AG04449 (cell line): Measurements from ENCODE around the gene TH.
"Not testable (repeated sequence)": the region's sequence is repeated elsewhere in the genome, so short reads cannot be mapped to it uniquely, and the experiment has no call there.

ENCODE experiments used
- CTCF ChIA-PET: fragments of 350-600 bp; formaldehyde crosslinking; extraction: SDS; loops from one replicate; lab custom pipeline; 2021; ENCODE audit warnings: antibody characterized with exemption; lab: Yijun Ruan, JAX
- POLR2A ChIA-PET: fragments of 400-600, 350-600 bp; formaldehyde crosslinking; extraction: SDS; loops from one replicate; lab custom pipeline; 2020; ENCODE audit warnings: antibody characterized with exemption, inconsistent platforms; lab: Yijun Ruan, JAX
- DNase-seq: peaks from one replicate; pipeline ENCODE4 v3.0.0-alpha.2; 2010; ENCODE audit warnings: low read depth, low spot score
- H3K4me3 ChIP-seq: 2 replicates; pipeline ENCODE4 v1.5.1; 2011; ENCODE audit warnings: low read depth, mild to moderate bottlenecking, control low read depth, low read length
- TF ChIP-seq, protein P1 (sequence below): IDR thresholded peaks from one replicate; pipeline ENCODE4 v1.5.1; 2011; ENCODE audit warnings: mild to moderate bottlenecking, moderate library complexity, low read length, control low read depth, inconsistent platforms; ENCODE audit not compliant: insufficient read depth; ENCODE audit errors: missing control alignments

TH gene

DNA sequence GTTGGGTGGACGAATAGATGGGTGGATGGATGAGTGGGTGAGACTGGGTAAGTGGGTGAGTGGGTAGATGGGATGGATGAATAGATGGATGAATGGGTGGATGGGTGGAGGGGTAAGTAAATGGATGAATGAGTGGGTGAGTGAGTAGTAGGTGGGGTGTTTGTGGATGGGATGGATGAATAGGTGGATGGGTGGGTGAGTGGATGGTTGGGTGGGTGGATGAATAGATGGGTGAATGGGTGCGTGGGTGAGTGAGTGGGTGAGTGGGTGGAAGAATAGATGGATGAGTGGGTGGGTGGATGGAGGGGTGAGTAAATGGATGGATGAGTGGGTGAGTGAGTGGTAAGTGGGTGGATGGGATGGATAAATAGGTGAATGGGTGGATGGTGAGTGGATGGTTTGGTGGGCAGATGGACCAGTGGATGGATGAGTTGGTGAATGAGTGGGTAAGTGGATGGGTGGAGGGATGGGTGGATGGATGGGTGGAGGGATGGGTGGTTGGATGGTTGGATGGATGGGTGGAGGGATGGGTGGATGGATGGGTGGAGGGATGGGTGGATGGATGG is 45.0 kb downstream of the TH start:
- DNase-seq = no peak
- CTCF ChIA-PET = no interaction called here
- TF ChIP-seq, protein P1, sequence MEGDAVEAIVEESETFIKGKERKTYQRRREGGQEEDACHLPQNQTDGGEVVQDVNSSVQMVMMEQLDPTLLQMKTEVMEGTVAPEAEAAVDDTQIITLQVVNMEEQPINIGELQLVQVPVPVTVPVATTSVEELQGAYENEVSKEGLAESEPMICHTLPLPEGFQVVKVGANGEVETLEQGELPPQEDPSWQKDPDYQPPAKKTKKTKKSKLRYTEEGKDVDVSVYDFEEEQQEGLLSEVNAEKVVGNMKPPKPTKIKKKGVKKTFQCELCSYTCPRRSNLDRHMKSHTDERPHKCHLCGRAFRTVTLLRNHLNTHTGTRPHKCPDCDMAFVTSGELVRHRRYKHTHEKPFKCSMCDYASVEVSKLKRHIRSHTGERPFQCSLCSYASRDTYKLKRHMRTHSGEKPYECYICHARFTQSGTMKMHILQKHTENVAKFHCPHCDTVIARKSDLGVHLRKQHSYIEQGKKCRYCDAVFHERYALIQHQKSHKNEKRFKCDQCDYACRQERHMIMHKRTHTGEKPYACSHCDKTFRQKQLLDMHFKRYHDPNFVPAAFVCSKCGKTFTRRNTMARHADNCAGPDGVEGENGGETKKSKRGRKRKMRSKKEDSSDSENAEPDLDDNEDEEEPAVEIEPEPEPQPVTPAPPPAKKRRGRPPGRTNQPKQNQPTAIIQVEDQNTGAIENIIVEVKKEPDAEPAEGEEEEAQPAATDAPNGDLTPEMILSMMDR = no peak
- POLR2A ChIA-PET = no interaction called here
- H3K4me3 ChIP-seq = no peak overlapping the region

GRCh38 chr11:2124736-2125484 is 46.7 kb downstream of the TH start:
- POLR2A ChIA-PET, DNase-seq, H3K4me3 ChIP-seq: not testable (repeated sequence)
- CTCF ChIA-PET = interaction anchor here (1.0 to 1.1 kb wide), 2 partner anchors 15 to 89 kb away, joined by 3 to 4 read pairs; no protein-coding TSS in a partner anchor

DNA sequence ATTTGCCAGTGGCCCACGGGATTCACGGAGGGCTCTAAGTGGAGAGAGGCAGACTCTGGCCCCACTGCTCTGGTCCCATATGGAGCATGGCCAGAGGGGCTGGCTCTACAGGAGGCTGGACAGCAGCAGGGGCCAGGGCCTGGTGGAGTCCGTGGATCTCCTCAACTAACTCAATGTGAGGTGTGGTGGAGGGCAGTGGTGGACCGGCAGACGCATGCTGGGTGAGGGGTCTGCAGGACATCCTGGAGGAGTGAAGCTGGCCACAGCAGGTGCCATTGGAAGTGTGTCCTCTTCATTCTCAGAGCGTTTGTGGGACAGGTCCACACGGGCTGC is 48.0 kb downstream of the TH start:
- ChIA-PET POLR2A (no interaction called here), CTCF (interaction anchor here (1.0 to 1.1 kb wide), 3 partner anchors 13 to 87 kb away, joined by 3 to 4 read pairs (median 3); no protein-coding TSS in a partner anchor)
- TF ChIP-seq, protein P1 = no peak
- DNase-seq = no peak
- H3K4me3 ChIP-seq = no peak overlapping the region

DNA sequence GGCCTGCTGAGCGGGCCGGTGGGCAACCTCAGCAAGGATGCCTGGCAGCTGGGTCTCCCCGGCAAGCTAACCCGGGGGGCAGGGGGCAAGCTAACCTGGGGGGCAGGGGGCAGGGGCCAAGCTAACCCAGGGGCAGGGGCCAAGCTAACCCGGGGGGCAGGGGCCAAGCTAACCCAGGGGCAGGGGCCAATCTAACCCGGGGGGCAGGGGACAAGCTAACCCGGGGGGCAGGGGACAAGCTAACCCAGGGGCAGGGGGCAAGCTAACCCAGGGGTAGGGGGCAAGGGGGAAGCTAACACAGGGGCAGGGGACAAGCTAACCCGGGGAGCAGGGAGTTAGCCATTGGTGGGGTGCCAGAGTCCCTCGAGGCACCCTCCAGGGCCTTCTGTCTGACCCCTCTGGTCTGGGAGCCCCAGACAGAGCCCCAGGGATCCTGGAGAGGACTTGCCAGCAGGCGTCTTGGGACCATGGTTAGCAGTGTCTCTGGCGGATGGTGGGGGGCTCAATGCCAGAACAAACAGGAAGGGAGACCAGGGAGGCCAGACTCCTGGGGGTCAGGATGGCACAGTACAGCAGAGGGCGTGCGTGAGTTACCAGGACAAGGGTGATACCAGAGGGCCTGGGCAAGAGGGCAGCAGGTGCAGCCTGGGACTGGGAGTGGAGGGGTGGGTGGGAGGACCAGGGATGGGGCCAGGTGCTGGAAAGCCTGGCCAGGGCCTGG is 48.5 kb downstream of the TH start:
- TF ChIP-seq, protein P1 = no peak
- ChIA-PET POLR2A (no interaction called here), CTCF (interaction anchor here (1.0 kb wide), 1 partner anchor 34 kb away, joined by 3 read pairs; no protein-coding TSS in a partner anchor)
- no peak for DNase-seq
- H3K4me3 ChIP-seq = no peak overlapping the region

DNA sequence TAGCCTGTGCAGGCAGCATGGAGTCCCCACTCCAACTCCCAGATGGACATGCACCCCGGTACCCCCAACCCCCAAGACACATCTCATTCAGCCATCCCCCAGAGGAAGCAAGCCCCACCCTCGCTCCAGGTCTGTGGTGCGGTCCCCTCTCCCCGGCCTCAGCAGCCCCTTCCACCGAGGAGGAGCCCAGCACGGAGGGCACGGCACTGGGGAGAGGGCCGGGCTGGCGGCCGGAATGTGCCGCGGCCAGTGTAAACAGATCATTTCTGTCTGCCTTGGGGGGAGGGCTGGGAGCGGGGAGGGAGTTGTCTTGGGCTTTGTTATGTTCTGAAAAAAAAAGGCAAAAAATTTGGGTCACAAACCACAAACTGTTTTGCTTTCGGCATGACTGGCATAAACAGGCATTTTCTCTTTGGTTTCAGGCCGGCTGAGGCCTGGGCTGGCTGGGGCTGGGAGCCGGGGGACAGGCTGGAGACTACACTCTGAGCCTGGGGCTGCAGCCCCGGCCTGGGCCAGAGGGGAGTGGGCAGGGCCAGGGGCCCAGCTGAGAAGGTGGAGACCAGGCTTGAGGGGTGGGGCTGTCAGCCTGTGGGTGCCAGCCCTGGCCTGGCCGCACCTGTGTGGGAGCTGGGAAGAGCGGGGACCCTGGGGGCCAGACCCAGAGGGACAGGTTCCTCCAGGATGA is 49.3 kb downstream of the TH start:
- DNase-seq = peak; percentile 24
- POLR2A ChIA-PET = no interaction called here
- CTCF ChIA-PET = interaction anchor here (1.0 kb wide), 1 partner anchor 33 kb away, joined by 3 read pairs; no protein-coding TSS in a partner anchor
- TF ChIP-seq, protein P1 = no peak
- H3K4me3 ChIP-seq = no peak overlapping the region

GRCh38 chr11:2121227-2122130 is 50.1 kb downstream of the TH start:
- no peak for DNase-seq
- ChIA-PET POLR2A (interaction anchor here (0.7 kb wide), 1 partner anchor 13 kb away, joined by 3 read pairs; no protein-coding TSS in a partner anchor), CTCF (interaction anchor here (1.2 kb wide), 1 partner anchor 30 kb away, joined by 4 read pairs; no protein-coding TSS in a partner anchor)
- TF ChIP-seq, protein P1 = no peak
- no peak overlapping the region for H3K4me3 ChIP-seq
